ENCODE results near the gene GALNT17.
"Not testable (repeated sequence)": the region's sequence is repeated elsewhere in the genome, so short reads cannot be mapped to it uniquely, and the experiment has no call there.

Gene GALNT17

DNA sequence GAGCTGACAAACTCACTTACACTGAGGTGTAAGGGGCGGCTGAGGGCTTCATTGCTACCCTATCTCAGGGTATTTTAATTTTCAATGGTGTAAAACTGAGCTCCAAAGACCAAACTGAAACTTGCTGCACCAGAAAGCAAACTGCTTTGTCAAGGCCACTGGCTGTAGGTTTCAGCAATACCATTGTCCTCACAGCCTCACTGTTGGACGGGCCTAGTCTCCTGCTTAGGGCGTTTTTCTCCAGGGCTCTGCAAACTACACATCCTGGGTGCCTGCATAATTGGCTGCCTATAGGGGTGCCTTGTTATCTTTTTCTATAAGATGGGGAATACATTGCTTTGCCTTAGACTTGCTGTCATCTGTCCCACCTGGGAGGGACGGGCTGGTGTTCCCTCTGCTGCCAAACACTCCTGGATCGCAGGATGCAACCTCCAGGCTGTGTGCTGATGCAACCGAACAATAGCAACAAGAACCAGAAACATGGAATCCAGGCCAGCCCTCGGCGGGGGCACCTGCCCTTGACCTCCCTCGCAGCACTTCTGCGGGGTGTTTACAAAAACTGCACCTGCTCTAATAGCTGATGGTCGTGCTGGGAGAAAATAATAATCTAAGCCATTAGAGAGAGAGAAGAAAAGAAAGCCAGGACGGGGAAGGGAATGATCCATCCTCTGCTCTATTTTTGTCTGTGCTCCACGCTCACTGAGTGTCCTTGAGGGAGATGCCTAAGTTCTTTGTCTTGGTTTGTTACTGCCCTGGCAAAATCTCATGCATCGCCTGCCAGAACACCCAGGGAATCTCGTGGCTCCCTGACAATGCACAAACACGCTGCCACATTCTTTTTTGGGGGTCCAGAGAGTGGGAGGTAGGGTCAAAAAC is 104.5 kb downstream of the GALNT17 start:
- DNase-seq (ENCODE audit: low read depth in 3 of 3): no peak

- no peak for DNase-seq (ENCODE audit: low read depth in 3 of 3)
Observed at GRCh38 chr7:71237945-71238344, 106.0 kb downstream of the GALNT17 start.

- DNase-seq (ENCODE audit: low read depth in 3 of 3): no peak
Observed at GRCh38 chr7:71238581-71239295, 106.8 kb downstream of the GALNT17 start.

DNA sequence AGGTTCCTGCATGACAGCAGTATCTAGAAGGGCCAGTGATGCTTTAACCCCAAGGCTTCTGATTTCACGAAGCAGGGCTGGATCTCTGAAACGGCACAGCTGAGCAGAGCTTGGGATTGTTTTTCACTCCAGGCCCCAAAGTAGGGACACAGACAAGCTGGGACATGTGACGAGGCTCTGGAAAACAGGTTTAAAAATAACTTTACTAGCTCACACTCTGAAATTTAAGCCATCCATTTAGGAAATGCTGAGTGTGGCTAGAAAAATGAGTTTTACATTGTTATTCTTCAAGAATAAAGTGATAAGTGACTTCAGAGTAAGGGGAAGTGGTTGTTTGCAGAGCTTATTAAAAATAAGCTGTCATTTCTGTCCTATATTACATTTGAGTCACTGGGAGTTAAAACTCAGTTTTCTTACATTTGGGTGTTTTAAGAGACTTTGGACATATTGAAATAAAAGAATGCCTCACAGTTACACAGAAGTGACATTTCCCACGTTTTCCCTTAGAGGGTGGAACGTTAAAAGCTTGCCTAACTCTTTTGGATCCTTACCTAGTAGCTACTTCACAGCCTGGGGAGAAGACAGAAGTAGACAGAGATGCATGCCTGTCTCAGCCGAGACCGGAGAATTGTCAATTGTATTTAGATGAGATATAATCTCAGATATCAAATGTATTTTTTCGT is 107.8 kb downstream of the GALNT17 start:
- DNase-seq (ENCODE audit: low read depth in 3 of 3): no peak

GRCh38 chr7:71243736-71244410 is 111.9 kb downstream of the GALNT17 start:
- DNase-seq (ENCODE audit: low read depth in 3 of 3): no peak

DNA sequence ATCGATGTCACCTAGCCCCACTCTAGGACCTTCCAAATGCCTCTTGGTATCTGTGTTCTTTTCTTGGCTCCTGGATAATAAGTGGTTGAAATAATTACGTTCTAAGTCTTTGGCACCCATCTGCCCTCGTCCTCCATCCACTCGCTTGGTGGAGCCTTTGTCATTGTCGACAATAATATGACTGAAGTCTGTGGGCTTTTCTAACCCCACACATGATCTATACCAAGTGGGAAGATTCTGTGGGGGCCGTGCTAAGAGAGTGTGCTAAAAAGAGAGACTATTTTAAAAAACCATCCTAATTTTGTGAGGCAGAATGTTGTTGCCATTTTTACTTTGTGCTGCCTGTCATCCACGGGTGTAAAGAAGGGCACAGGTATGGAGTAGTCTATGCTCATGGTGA is 113.1 kb downstream of the GALNT17 start:
- no peak for DNase-seq (ENCODE audit: low read depth in 3 of 3)

- no peak for DNase-seq (ENCODE audit: low read depth in 3 of 3)
Observed at GRCh38 chr7:71251706-71252105, 119.8 kb downstream of the GALNT17 start.

- no peak for DNase-seq (ENCODE audit: low read depth in 3 of 3)
Observed at GRCh38 chr7:71254751-71255150, 122.8 kb downstream of the GALNT17 start.

- DNase-seq (ENCODE audit: low read depth in 3 of 3): no peak
Observed at GRCh38 chr7:71255537-71256178, 123.7 kb downstream of the GALNT17 start.

DNA sequence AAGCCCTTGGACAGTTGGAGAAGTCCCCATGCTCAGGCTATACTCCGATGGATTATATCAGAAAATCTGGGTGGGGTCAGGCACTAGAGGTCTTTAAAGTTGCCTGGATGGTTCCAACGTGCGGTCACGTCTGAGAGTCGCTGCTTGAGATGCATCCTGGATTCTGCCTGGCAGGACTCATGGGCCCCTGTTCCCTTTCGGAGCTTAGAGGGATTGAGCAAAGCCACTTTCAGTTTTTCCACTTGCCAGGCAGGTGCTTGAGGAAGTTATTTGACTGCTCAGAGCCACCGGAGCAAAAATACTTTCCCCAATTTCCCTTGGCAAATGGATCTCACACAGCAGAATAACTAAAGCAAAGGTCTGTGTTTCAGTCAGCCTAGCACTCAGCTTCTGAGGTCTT is 129.1 kb downstream of the GALNT17 start:
- DNase-seq (ENCODE audit: low read depth in 3 of 3): no peak

- DNase-seq (ENCODE audit: low read depth in 3 of 3): not testable (repeated sequence)
Observed at GRCh38 chr7:71262834-71263233, 130.9 kb downstream of the GALNT17 start.

DNA sequence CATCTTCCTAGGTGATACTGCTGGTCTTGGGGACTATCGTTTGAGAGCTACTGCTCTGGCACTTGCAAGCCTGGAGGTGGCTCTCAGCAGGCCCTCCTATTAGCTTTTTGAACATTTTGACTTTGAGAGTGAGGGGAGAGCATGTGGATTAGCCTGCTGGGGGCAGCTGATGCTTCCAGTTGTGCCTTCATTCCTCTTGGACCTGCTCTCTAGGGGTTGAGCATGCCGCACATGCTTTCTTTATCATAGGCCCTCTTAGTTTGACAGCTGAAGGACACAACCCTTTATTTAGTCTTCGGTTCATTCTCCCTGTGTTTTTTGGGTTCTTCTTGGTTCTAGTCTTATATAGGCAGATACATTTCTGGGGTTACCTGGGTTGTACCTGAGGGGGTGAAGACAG is 132.1 kb downstream of the GALNT17 start:
- DNase-seq (ENCODE audit: low read depth in 3 of 3): no peak

- no peak for DNase-seq (ENCODE audit: low read depth in 3 of 3)
Observed at GRCh38 chr7:71266912-71267311, 135.0 kb downstream of the GALNT17 start.

- no peak for DNase-seq (ENCODE audit: low read depth in 3 of 3)
Observed at GRCh38 chr7:71267734-71268469, 136.0 kb downstream of the GALNT17 start.

- DNase-seq (ENCODE audit: low read depth in 3 of 3): no peak
Observed at GRCh38 chr7:71270558-71270957, 138.6 kb downstream of the GALNT17 start.

DNA sequence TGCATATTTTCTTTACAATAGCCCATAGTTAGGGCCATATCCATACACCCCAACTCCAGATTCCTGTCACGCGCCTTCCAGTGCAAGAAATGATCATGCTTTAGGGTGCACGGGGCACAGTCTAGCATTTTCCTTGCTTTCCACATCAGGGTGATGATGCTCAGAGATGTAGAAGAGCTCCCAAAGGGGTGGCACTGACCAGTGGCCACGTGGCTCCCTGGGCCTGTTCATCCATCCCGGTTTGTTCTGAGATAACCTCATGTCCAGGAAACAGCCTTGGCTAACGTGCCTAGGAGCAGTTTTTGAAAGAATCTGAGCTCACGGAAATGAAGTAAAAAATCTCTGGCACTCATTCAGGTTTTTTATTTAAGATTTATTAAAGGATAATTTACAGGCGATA is 139.3 kb downstream of the GALNT17 start:
- DNase-seq (ENCODE audit: low read depth in 3 of 3): no peak

GRCh38 chr7:71272509-71273490 is 140.9 kb downstream of the GALNT17 start:
- no peak for DNase-seq (ENCODE audit: low read depth in 3 of 3)

GRCh38 chr7:71278257-71278656 is 146.3 kb downstream of the GALNT17 start:
- DNase-seq (ENCODE audit: low read depth in 3 of 3): no peak

GRCh38 chr7:71281261-71281660 is 149.3 kb downstream of the GALNT17 start:
- no peak for DNase-seq (ENCODE audit: low read depth in 3 of 3)

GRCh38 chr7:71283802-71284201 is 151.9 kb downstream of the GALNT17 start:
- DNase-seq (ENCODE audit: low read depth in 3 of 3): no peak
